Mucosa of gallbladder (tissue), 1 donor: Measurements from ENCODE around the gene FAR2. TPM values are rescaled to one million over a fixed set of nuclear protein-coding genes. Genes with fewer than 3 reads are reported as not detected.
"Not testable (repeated sequence)": the region's sequence is repeated elsewhere in the genome, so short reads cannot be mapped to it uniquely, and the experiment has no call there.

Experiments used
- DNase-seq: peaks from one replicate; pipeline ENCODE4 v3.0.0-alpha.2; 2020; ENCODE audit warnings: low spot score
- total RNA-seq: library from RNA; stranded (reverse); gene quantifications from one replicate; pipeline ENCODE4 v1.2.1, GENCODE V29; 2021
- donor health status: DM: no; HTN: no; CAD: no.

The FAR2 gene
- total RNA-seq, 1 donor from 2014 or later: 7.3 TPM

DNA sequence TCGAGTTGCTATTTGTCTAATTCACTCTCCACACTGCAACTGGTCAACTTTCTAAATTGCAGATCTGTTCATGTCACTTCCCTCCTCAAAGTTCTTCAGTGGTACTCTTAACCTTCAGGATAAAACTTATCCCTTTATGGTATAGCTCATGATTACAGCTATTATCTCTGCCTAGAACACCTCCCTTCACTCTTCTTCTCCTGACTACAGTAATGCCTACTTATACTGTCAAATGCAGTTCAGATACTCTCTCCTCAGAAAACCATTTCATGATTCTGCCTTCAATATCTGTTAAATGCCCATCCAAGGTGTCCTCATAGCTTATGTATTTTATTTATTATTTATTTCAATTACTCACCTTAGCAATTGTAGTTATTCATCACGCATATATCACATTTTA, 85.5 kb downstream of the FAR2 start:
- DNase-seq: no peak

DNA sequence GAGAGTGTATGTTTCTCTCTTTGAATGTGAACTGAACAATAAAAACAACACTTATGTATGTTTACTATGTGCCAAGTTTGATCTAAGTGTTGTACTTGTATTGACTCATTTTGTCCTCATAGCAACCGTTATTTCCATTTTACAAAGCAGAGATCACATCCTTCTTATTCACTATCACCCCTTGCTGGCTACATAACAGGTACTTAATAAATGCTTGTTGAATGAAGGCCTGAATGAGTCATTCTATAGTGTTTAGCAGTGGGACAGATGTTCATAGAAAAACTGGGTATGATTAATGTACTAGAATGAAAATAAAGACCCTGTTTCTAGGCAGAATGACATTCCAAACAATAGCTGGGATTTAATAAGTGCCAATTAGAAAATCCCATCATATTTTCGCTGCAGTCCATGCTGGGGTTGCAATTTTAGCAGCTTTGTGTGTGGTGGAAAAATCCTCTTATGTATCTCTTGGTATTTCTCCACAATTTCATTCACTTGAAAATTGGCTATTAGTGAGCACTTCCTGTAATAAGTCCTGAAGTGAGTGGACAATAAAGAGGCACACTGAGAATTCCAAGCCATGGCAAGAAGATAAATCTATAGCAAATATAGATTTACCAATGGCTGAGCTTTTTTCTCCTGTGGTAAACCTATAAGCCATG, 86.0 kb downstream of the FAR2 start:
- no peak for DNase-seq

- no peak for DNase-seq
These were observed 89.8 kb downstream of the FAR2 start for GRCh38 chr12:29238822-29239291.

DNA sequence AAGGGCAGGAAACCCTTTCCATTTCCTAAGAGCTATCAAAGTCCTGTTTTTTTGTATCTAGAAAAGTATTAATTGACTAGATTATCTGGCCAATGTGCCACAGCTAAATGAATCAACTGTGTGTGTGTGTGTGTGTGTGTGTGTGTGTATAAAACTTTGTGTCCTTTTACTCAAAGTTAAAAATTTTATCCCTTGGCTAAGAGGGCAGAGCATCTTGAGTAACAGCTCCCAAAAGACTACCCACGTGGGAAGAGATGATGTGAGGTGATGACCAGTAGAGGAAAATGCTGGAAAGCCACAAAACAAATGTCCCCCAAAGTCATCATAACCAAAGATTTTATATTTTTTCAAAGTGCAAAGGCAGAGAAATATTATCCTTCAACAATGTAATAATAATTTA, 90.3 kb downstream of the FAR2 start:
- DNase-seq: no peak

DNA sequence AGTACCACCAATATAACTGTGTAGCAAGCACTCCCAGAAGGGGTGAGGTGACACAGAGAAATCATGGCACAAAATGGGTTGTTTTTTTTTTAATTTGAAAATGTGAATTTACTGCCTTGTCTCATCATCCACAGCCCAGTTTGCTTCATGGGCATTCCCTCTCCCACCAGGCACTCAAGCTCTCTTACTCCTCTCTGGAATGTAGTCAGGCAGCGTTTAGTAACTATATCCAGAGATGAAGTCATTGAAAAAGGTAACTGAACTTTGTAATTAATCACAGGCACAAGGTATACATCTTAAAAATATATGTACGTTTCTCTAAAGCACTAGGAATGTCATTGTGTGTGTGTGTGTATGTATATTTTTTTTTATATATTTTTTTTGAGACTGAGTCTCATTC, 91.4 kb downstream of the FAR2 start:
- no peak for DNase-seq

DNA sequence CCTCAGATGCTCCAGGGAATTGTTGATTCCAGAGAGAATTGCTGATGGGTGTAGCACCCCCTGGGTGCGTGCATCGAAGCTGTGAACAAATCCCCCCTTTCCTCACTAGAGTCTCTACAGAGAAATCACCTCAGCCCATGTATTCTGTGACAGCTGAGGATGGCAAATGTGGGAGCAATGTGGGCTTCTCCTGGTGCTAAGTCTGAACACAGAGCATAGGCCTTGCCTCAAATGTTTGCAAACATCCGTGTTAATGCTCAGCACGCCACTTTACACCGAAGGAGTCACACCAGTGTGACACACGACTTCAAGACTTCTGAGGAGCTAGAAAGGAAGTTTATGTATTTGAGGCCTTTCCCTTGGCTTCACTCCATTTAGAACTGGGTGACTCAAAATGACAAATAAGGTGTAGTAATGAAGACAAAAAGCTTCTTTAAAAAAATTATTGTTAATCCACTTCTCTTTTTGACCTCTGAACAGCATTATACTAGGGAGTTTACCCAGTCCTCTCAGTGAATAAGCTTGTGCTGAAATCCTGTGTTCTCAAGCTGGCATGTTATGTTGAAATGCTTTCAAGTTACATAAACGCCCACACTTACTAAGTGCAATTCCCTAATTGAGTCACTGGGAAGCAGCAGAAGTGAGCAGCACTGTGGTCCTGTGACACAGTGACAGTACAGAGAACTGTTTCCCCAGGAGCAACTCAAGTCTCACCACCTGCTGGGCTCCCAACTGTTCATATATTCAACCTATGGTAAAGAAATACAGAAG, 92.9 kb downstream of the FAR2 start:
- DNase-seq: peak; percentile 25

DNA sequence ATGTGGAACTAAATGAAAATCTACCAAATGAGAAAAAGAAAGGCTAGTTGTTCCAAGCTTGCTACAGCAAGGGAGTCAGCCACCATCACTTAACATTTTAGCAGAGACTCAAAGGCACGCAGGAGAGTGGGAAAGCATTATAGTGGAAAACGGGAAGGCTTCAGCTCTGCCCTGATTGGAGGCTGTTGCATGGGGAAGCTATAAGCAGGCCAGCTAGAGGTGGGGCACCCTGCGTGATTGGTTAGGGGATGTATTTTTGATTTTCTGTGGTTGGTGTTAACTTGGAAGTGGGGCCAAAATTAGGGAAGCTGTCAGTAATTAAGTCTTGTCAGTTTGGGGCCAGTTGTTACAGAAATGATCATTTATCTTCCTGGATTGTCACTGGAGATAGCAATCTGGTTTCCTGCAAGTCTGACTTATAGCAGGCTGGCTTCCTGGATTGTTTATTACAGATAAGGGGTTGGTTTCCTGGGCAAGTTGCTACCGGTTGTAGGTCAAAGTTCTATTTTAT, 93.9 kb downstream of the FAR2 start:
- DNase-seq: no peak

DNA sequence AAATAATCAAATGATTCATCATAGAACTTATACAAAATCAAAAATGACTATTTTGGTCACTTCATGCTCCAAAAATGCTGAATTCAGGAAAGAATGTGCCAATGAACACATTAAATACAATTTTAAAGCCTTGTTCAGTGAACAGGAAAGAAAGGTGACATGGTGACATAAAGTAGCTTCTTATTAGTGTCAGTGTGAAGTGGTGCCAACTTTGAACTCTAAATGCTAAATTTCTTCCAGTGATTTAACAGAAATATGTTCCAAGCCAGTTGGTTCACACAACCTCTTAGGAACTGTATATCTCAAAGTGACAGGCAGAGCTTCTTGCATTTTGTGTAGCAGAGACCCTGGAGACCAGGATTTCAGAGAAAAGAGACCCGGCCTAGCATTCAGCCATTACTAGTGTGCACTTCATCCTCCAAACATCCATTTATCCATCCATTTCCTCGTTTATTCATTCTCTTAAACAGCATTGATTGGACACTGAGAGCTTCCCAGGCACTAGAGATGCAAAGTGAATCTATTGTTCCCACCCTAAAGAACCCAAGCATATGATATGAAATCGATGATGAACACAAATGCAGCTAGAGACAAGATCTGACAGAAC, 95.2 kb downstream of the FAR2 start:
- no peak for DNase-seq

DNA sequence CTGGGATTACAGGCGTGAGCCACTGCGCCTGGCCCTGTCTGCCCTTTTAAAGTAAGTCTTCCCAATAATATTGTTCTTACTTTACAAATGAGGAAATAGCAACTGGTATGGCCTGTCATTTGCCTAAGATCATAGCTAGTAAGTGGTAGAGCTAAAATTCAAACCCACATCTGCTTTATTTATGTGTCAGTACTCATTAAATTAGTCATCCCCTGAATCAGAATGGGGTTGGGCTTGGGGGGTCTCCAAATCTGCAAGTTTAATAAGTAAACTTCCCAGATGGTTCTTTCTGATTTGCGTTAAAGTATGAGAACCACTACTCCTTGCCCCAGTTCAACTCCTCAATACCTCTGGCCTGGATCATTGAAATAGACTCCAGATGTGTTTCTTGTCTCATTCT, 96.2 kb downstream of the FAR2 start:
- DNase-seq: no peak

GRCh38 chr12:29249930-29250329, 100.9 kb downstream of the FAR2 start:
- DNase-seq: no peak

DNA sequence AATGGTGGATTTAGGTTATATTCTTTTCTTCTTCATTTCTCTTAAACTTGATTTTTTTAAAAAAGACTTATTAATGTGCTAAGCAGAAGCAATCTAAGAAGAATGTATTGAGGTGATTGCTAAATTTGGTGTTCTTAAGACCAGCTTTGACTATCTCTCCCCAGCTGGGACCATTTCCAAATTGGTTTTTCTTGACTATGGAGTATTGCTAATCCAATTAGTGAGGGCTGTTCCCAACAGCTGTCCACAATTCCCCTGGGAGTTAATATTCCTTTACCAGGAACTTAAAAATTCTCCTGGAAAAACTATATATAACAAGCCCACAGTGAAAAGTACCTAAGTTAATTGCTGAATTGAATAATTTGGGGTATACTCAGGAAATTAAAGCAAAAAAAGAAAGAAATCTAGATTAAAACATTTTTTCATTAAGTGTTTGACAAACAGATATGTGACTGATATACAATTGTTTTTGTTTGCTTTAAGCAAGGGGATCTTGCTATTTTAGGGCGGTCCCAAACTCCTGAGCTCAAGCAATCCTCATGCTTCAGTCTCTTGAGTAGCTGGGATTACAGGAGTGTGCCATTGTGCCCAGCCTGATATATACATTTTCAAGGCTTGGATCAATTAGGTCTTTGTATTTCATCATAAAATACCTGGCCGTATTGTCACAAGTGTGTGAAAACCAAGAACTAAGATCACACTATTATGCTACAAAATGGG, 105.0 kb downstream of the FAR2 start:
- no peak for DNase-seq

- DNase-seq: no peak
These were observed 106.0 kb downstream of the FAR2 start for GRCh38 chr12:29255042-29255441.

- no peak for DNase-seq
These were observed 107.5 kb downstream of the FAR2 start for GRCh38 chr12:29256598-29256997.

DNA sequence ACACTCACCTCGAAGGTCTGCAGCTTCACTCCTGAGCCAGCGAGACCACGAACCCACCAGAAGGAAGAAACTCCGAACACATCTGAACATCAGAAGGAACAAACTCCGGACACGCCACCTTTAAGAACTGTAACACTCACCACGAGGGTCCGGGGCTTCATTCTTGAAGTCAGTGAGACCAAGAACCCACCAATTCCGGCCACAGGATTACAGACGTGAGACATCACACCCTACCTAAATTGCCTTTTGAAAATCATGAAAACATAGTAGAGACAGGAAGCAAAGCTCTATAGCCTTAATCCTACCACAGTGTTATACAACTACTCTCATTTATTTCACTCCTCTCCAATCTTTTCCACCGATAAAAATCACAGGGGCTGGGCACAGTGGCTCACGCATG, 108.6 kb downstream of the FAR2 start:
- DNase-seq: not testable (repeated sequence)

DNA sequence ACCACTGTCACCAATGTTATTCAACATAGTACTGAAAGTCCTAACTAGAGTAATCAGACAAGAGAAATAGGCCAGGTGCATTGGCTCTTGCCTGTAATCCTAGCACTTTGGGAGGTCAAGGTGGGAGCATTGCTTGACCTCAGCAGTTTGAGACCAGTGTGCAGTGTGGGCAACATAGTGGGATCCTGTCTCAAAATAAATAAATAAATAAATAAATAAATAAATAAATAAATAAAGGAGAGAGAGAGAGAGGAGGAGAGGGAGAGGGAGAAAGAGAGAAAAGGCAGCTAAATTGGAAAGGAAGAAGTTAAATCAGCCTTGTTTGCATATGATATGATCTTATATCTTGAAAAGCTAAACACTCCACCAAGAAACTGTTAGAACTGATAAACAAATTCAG, 115.3 kb downstream of the FAR2 start:
- DNase-seq: no peak

- DNase-seq: no peak
These were observed 120.8 kb downstream of the FAR2 start for GRCh38 chr12:29269706-29270408.

- DNase-seq: no peak
These were observed 121.4 kb downstream of the FAR2 start for GRCh38 chr12:29270446-29270845.

- DNase-seq: no peak
These were observed 124.2 kb downstream of the FAR2 start for GRCh38 chr12:29273178-29273843.

- DNase-seq: no peak
These were observed 126.8 kb downstream of the FAR2 start for GRCh38 chr12:29275834-29276233.

DNA sequence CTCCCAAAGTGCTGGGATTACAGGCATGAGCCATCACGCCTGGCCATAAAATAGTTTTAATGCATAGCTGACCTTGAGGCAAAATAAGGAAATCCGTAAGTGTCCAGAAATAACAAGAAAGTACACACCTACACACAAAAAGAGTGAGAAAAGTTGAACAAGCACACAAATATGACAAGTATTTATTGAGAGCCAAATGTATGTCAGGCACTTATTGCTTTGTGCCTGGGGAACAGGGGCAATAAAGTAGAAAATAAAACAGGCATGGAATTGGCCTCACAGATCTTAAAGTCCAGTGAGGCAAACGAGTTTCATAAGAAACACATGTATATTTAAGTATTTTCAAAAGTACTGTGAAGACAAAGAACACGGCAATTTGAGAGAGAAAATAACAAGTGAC, 128.2 kb downstream of the FAR2 start:
- no peak for DNase-seq
